KOPT-K1 (cell line): ENCODE results near the gene ABCC11.

Experiments used
- H3K27ac ChIP-seq: fragments of 200-600 bp; sonication (generic); 2 replicates; pipeline ENCODE4 v1.5.1; 2016; ENCODE audit warnings: antibody characterized with exemption, mild to moderate bottlenecking, low read depth, low read length; ENCODE audit not compliant: poor library complexity, severe bottlenecking
- H3K36me3 ChIP-seq: fragments of 200-600 bp; sonication (generic); 2 replicates; pipeline ENCODE4 v1.5.1; 2017; ENCODE audit warnings: antibody characterized with exemption, mild to moderate bottlenecking, low read length, moderate library complexity; ENCODE audit not compliant: insufficient read depth
- H3K9me3 ChIP-seq: fragments of 200-600 bp; sonication (generic); 2 replicates; pipeline ENCODE4 v1.5.1; 2017; ENCODE audit warnings: antibody characterized with exemption, low read length, mild to moderate bottlenecking; ENCODE audit not compliant: insufficient read depth, poor library complexity, severe bottlenecking

The ABCC11 gene

GRCh38 chr16:48232493-48233040 lies 14.8 kb downstream of the ABCC11 start:
- Histone ChIP-seq H3K27ac (no peak overlapping the region), H3K36me3 (no peaks in the 10 kb centered on the region), H3K9me3 (no peaks in the 10 kb centered on the region)

DNA sequence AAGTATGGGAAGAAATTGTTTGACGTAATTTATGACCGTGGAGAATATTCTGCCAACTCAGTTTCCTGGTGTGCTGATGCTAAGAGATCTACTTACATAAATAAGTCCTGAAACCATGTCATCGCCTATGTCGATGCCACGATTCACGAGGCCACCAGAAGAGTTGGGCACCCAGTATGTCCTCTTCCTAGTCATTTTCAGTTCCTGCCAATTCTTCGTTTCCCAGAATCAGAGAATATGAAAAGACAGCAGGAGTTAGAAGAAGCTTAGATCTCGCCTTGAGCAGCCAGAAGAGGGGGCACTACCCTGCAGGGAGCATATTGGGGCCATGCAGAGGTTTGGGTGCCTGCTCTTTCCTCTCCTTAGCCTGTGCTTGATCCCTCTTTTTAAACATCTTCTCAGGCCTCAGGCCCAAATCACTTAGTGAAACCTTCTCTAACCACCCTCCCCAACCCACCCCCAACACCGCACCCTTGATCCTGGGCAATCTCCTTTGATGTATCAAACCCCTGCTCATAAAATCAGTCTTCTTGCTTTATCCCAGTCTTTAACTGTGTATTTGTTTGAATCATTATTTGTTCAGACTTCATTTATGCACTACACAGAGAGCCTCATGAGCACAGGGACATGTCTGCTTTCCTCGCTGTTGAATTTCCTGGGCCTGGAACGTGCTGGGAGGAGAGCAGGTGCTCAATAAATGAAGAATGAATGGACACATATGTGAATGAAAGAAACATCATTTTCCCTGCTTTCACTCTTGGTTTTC lies 15.4 kb downstream of the ABCC11 start:
- H3K36me3 ChIP-seq = no peaks in the 10 kb centered on the region
- no peak overlapping the region for H3K27ac ChIP-seq
- no peaks in the 10 kb centered on the region for H3K9me3 ChIP-seq

DNA sequence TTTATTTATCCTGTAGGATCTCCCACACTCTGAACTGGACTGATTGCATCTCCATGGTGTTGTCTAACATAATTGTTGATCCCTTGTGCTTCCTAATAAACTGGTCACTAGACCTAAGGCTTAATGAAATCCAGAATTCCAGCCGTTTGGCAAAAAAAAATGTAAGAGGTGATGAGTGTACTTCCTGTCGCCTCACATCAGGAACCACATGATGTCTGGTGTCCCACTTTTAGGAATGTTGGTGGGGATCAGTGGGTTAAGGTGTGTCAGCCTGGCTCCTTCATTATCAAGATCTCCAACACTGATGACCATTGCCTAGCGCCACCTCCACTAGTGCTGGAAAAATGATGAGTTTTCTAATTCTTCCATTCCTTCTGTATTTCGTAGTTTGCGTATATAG lies 21.9 kb downstream of the ABCC11 start:
- Histone ChIP-seq H3K9me3 (no peaks in the 10 kb centered on the region), H3K36me3 (no peaks in the 10 kb centered on the region), H3K27ac (no peak overlapping the region)

GRCh38 chr16:48223490-48223889 lies 23.8 kb downstream of the ABCC11 start:
- Histone ChIP-seq H3K36me3 (no peaks in the 10 kb centered on the region), H3K27ac (no peak overlapping the region), H3K9me3 (no peaks in the 10 kb centered on the region)

GRCh38 chr16:48220891-48221290 lies 26.4 kb downstream of the ABCC11 start:
- Histone ChIP-seq H3K36me3 (no peaks in the 10 kb centered on the region), H3K9me3 (no peaks in the 10 kb centered on the region), H3K27ac (no peak overlapping the region)

DNA sequence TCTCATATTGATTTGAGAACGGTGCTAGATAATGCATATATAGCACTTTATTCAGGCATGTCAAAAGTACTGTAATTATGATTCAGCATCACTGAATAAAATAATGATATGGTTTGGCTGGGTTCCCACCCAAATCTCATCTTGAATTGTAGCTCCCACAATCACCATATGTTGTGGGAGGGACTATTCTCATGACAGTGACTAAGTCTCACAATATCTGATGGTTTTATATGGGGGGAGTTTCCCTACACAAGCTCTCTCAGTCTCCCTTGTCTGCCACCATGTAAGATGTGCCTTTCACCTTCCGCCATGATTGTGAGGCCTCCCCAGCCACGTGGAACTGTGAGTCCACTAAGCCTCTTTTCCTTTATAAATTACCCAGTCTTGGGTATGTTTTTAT lies 28.9 kb downstream of the ABCC11 start:
- no peaks in the 10 kb centered on the region for H3K9me3 ChIP-seq
- H3K27ac ChIP-seq = no peak overlapping the region
- no peaks in the 10 kb centered on the region for H3K36me3 ChIP-seq

DNA sequence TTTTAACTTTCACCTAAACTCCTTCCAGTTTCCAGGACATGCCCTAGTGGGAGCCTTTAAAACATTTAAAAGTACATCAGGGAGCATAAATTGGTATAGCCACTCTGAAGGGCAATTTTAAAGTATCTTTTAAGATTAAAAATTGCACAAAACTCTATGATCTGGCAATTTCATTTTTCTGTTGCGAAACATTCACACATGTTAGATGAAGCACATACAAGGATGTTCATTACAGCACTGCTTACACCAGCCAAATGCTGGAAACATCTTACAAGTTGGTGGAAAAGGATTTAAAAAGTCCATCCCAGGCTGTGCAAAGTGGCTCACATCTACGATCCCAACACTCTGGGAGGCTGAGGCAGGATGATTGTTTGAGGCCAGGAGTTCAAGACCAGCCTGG lies 29.6 kb downstream of the ABCC11 start:
- H3K9me3 ChIP-seq = no peaks in the 10 kb centered on the region
- no peaks in the 10 kb centered on the region for H3K36me3 ChIP-seq
- no peak overlapping the region for H3K27ac ChIP-seq

DNA sequence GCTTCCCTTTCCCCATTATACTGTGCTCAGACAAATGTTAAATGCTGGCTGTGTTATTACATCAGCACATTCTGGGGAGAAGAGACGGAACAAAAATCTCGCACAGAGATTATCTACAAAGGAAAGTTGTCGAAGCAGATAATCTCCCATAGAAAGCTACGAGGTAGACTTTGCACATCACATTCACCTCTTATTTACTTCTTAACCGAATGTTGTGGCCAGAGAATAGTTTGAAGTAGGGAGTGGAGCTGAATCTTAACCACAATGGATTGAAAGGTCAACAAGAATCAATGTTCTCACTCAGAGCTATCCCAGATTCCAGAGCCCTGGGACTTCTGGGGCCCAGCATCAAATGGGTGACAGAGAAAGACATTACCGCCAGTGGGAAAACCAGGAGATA lies 31.6 kb downstream of the ABCC11 start:
- no peak overlapping the region for H3K27ac ChIP-seq
- no peaks in the 10 kb centered on the region for H3K36me3 ChIP-seq
- no peaks in the 10 kb centered on the region for H3K9me3 ChIP-seq

DNA sequence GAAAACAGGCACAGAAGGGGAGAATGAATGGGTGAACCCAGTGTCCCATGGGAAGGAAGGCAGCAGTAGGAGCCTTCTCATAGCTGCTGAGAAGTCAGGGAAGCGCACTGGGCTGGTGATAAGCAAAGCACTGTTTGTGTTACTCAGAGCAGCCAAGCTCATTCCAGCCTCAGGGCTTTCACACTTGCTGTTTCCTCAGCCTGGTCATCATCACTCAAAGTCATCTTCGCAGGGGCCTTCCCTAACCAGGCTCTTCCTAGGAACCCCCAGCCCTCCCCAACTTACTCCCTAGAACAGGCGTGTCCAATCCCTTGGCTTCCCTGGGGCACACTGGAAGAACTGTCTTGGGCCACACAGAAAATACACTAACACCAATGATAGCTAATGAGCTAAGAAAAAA lies 35.3 kb downstream of the ABCC11 start:
- no peaks in the 10 kb centered on the region for H3K36me3 ChIP-seq
- no peak overlapping the region for H3K27ac ChIP-seq
- no peaks in the 10 kb centered on the region for H3K9me3 ChIP-seq

DNA sequence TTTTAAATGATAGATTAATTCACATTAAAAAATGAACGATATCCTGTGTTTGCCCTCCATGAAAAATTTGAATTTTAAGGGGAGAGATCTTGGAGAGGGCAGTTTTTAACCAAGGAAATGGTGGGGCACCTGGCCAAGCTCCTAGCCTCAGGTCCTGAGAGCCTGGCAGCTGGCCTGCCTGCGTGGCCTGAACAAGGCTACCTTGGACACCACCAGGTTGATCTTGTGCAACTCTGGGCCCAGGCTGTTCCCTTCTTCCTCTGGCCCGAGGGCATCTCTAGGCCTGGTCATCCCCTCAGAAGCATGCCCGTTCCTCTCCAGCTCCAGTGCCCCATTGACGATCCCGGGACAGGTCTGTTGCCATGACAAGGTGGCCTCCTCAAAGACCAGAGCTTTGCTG lies 36.6 kb downstream of the ABCC11 start:
- Histone ChIP-seq H3K36me3 (no peaks in the 10 kb centered on the region), H3K9me3 (no peaks in the 10 kb centered on the region), H3K27ac (no peak overlapping the region)

GRCh38 chr16:48206594-48207242 lies 40.6 kb downstream of the ABCC11 start:
- no peaks in the 10 kb centered on the region for H3K9me3 ChIP-seq
- no peaks in the 10 kb centered on the region for H3K36me3 ChIP-seq
- no peak overlapping the region for H3K27ac ChIP-seq

DNA sequence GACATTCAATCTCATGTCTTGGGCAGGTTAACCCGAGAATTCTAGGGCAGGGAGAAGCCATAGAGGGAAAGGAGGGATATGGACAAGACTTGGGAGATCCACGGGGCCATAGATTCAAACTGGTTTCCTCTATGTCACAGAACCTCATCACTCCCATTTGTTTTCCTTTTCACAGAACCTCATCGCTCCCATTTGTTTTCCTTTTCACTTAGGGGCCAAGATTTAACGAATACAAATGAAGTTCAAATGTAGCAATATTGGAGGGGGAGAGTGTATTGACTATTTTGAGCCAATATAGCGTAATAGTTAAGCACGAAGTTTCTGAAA lies 42.6 kb downstream of the ABCC11 start:
- Histone ChIP-seq H3K36me3 (no peaks in the 10 kb centered on the region), H3K27ac (no peak overlapping the region), H3K9me3 (no peaks in the 10 kb centered on the region)

DNA sequence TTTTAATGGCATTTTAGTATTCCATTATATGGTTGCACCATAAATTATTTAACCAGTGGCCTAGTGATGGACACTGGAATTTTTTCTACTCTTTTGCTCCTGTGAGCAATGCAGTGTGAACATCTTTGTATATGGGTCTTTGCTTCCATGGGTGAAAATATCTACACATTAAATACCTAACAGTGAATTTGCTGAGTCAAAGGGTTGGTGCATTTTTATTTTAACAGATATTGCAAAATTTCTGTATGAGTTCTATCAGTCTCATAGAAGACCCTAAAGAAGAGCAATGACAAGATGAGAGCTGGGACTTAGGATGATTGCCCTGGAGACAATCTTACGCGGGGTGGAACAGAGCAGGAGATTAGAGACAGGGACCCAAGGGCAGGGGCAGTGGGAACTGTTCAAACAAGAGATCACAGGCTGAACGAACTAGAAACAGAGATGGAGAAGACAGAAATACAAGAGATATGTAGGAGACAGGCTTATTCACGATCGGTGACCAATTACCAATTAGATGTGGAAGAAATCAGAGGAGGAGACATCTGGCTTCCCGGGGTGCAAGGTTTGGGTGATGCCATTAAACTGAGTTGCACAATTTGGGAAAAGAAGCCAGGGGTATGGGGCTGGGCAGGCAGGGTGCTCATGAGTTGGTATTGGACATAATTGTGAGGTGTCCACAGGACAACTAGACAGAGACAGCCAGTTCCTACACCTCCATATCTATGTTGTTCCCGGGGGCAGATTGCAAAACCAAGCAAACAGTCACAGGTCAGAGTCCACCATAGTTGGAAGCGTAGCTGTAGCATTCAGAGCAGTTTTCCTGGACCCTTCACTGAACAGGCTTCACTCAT lies 43.1 kb downstream of the ABCC11 start:
- Histone ChIP-seq H3K9me3 (no peaks in the 10 kb centered on the region), H3K27ac (no peak overlapping the region), H3K36me3 (no peaks in the 10 kb centered on the region)

GRCh38 chr16:48201515-48202201 lies 45.7 kb downstream of the ABCC11 start:
- H3K27ac ChIP-seq = no peak overlapping the region

DNA sequence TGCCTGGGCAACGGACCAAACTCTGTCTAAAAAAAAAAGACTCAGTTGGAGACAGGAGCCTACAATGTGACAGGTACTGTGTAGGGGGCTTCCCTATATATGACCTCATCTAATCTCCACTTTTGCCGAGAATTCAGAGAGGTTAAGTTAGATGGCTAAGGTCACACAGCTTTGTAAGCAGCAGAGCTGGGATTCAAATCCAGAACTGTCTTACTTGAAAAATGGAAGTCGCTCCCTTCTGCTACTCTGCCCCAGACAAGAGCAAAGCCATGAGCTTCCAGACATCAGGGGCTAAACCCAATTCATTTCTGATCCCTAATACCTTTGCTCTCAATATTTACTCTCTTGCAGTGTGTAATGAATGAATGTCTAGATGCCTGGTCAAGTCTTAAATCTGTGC lies 50.0 kb downstream of the ABCC11 start:
- Histone ChIP-seq H3K9me3 (no peaks in the 10 kb centered on the region), H3K27ac (no peak overlapping the region), H3K36me3 (no peaks in the 10 kb centered on the region)

More at GRCh38 chr16:48201515-48202201, 45.7 kb downstream of the ABCC11 start:
- H3K9me3 ChIP-seq = no peaks in the 10 kb centered on the region
- no peaks in the 10 kb centered on the region for H3K36me3 ChIP-seq
